GM19099 (cell line): Measurements from ENCODE around the gene GPR4.

Experiments used
- POLR2A ChIP-seq: IDR thresholded peaks from 3 replicates; pipeline ENCODE4 v1.6.1; 2011; ENCODE audit warnings: low read depth; ENCODE audit not compliant: insufficient read length; ENCODE audit errors: extremely low read depth

The GPR4 gene

GRCh38 chr19:45600340-45600885, 1.6 kb downstream of the GPR4 start:
- no peak for TF ChIP-seq POLR2A

- TF ChIP-seq POLR2A = no peak
Observed at GRCh38 chr19:45599286-45599685, 2.7 kb downstream of the GPR4 start.

- no peak for TF ChIP-seq POLR2A
Observed at GRCh38 chr19:45598267-45599001, 3.6 kb downstream of the GPR4 start.

GRCh38 chr19:45597425-45598111, 4.4 kb downstream of the GPR4 start:
- TF ChIP-seq POLR2A = no peak

DNA sequence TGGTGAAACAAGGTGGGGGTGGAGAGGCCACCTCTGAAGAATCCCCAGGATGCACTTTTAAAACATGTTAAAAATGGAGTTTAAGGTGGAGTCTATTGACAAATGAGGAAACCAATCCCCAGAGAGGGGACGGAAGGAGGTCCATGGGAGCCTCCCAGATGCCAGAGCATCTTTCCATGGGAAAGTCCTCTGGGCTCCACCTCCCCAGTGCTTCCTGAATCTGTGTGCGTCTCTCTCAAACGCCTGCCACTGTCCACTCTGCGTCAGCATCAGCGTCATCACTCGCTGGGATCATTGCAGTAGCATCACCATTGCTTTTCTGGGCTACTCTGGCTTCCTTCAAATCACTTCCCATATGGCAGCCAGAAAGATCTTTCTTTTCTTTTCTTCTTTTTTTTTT, 6.2 kb downstream of the GPR4 start:
- no peak for TF ChIP-seq POLR2A

DNA sequence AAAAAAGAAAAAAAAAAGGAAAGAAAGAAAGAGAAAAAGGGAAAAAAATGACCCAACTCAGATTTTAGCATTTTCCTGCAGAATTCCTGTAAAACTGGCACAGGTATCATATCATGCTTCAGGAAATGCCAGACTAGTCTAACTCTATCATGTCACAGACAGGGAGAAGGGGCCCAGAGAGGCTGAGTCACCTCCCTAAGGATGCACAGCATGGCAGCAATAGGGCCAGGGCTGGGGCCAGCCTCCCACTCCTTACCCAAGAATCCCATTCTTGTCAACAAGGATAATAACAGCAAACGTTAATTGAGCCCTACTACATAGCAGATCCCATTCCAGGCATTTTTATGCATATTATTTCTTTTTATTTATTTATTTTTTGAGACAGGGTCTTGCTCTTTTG, 8.5 kb downstream of the GPR4 start:
- no peak for TF ChIP-seq POLR2A

- no peak for TF ChIP-seq POLR2A
Observed at GRCh38 chr19:45592366-45592765, 9.6 kb downstream of the GPR4 start.

DNA sequence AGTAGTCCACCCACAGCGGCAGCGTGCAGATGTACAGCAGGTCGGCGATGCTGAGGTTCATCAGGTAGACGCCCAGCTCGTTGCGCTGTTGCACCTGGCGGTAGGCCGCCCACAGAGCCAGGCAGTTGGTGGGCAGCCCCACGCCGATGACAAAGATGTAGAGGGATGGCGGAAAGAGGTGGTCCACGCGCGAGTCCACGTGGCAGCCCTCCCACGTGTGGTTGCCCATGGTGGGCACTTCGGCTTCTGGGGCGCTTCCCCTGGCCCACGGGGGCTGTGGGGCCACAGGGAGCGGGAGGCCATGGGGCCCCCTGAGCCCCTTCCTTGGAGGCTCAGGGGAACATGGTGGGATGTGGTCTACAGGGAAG, 10.4 kb downstream of the GPR4 start:
- TF ChIP-seq POLR2A = no peak

DNA sequence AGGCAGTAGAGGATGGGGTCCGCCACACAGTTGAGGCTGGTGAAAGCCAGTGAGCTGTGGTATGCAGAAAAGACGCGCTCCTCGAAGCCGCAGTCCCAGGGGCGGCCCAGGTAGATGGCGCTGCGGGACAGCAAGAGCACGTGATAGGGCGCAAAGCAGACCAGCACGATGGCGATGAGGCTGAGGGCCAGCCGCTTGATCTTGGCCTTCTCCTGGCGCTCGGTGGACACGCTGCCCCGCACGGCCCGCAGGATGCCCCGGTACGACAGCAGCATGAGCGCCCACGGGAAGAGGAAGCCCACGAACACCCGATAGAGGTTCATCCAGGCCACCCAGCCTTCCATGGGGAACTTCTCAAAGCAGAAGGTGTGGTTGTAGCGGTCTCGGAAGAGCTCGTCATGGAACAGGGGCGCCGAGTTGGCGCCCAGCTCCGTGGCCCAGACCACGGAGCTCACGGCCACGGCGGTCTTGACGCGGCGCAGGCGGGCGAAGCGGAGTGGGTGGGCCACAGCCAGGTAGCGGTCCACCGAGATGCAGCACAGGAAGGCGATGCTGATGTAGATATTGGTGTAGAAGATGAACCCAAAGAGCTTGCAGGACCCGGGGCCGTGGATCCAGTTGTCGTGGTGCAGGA, 10.9 kb downstream of the GPR4 start:
- no peak for TF ChIP-seq POLR2A

DNA sequence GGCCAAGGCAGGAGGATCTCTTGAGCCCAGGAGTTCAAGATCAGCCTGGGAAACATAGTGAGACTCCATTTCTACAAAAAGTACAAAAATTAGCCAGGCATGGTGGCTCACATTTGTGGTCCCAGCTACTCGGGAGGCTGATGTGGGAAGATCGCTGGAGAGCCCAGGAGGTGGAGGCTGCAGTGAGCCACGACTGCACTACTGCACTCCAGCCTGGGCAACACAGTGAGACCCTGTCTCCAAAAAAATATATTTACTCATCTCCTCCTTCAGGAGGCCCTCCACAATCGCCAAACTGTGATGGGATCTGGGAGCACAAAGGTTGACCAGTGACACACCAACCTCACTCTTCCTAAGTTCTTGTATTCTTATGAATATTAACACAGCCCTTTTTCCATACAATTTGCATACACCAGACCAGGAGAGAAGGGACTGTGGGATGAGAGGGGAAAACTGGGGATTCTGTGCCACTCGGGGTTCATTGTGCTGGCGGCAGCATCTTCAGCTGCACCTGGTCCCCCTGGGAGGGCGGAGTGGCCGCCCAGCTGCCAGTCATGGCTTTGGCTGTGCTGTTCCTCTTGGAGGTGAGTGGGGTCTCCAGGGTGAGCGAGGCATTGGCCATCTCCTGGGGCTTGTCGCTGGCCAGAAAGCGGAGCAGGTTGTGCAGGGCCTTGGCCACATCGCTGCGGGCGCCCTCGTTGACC, 11.6 kb downstream of the GPR4 start:
- TF ChIP-seq POLR2A = no peak

- no peak for TF ChIP-seq POLR2A
Observed at GRCh38 chr19:45589768-45590167, 12.2 kb downstream of the GPR4 start.

- no peak for TF ChIP-seq POLR2A
Observed at GRCh38 chr19:45587873-45588272, 14.1 kb downstream of the GPR4 start.

DNA sequence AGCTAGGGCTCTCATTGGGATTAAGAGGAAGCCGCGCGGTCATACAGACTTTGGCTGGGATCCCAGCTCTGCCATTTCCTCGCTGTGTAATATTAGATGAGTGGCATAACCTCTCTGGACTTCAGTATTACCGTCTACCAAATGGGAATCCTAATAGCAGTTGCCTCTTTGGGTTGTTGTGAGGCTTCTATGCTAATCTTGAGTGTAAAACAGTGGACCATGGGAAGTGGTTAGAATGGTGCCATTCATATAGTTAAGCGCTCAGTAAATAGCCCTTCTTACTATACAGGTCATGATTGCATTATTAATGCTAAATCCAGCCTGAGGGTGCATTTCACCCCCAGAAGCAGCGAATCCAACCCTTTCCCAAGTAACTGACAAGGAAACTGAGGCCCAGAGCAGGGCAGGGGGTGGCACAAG, 16.8 kb downstream of the GPR4 start:
- no peak for TF ChIP-seq POLR2A

DNA sequence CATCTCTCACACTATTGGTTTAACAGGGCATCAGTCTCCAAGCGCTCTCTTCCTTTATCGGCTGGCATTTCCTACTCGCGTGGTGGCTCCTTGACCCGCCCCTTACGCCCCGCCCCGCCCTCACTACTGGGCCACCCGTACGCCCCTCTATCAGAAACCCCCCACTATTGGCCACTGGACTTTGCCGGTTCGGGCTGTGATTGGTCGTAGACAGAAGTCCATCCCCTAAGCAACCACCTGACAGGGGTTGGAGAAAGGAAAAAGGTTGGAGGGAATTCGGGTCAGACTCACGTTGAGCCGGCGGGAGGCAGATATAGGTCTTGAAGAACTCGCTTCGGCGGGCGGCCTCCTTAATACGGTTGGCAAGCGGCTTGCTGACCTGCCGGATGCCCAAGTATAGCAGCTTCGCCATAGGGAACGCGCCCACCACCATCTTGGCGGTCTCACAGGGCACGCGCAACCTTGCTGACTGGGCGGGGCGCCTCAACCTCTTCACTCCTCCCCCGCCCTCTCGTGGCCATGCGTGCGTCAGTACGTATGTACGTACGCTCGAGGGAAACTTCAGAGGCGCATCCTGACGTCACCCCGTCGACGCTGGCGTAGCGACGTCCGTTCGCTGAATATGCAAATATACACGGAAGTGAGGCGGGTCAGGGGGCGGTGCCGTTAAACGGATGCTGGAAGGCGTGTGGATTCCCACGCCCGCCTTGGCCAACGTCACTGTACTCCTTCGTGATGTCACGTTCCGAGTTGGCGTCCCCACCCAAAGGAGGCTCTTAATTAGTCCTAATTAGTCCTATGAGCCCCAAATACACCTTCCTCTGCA, 17.5 kb downstream of the GPR4 start, which contains the start of gene OPA3:
Gene OPA3, minus strand, starts transcription at position 471 of the 826 bp plus-strand sequence. Its CDS starts 38 bp downstream, at position 433.
- TF ChIP-seq POLR2A = peak; percentile 87
